Naive thymus-derived CD4-positive, alpha-beta T cell (primary cell): ENCODE measurements around the gene USP35. TPM values are rescaled to one million over a fixed set of nuclear protein-coding genes. Genes with fewer than 3 reads are reported as not detected.

Source experiments
- ATAC-seq: fragments of 150-1000 bp; cut with Tn5 transposase; 2 replicates; pipeline ENCODE4 v1.10.0; 2021; ENCODE audit warnings: mild to moderate bottlenecking, moderate library complexity
- CTCF ChIA-PET: fragments of 350-600 bp; sonication (Branson Sonifier 250); formaldehyde crosslinking; loops from one replicate; lab custom pipeline; 2021; ENCODE audit warnings: antibody characterized with exemption; lab: Charles Lee
- POLR2A ChIA-PET: fragments of 350-600 bp; sonication (Branson Sonifier 250); formaldehyde crosslinking; loops from one replicate; lab custom pipeline; 2021; ENCODE audit warnings: antibody characterized with exemption, inconsistent platforms; lab: Charles Lee
- DNase-seq, 9 donors: peaks; one replicate each; pipeline versions ENCODE4 v3.0.0 to v3.0.0-alpha.2; 2020 to 2022; ENCODE audit warnings: mixed read lengths in 1 of 9
- H3K27ac ChIP-seq: one replicate; pipeline ENCODE4 v1.7.0; 2013; ENCODE audit warnings: mild to moderate bottlenecking, low read depth, low read length, moderate library complexity
- H3K27me3 ChIP-seq, 2 donors: one replicate each; pipeline ENCODE4 v1.7.0; 2013; ENCODE audit warnings: low read length in 2 of 2, mild to moderate bottlenecking in 2 of 2, moderate library complexity in 2 of 2; ENCODE audit not compliant: control insufficient read depth in 2 of 2, insufficient read depth in 2 of 2
- H3K36me3 ChIP-seq, 3 experiments: 1 replicate in 2 of 3; 2 replicates in 1 of 3; pipeline ENCODE4 v1.7.0; 2013; ENCODE audit warnings: low read length in 3 of 3, mild to moderate bottlenecking in 3 of 3, moderate library complexity in 1 of 3; ENCODE audit not compliant: insufficient read depth in 3 of 3, control insufficient read depth in 2 of 3
- H3K4me1 ChIP-seq, 2 donors: one replicate each; pipeline ENCODE4 v1.7.0; 2013; ENCODE audit warnings: low read length in 2 of 2, mild to moderate bottlenecking in 2 of 2, moderate library complexity in 1 of 2; ENCODE audit not compliant: control insufficient read depth in 2 of 2, insufficient read depth in 2 of 2
- H3K4me3 ChIP-seq: 2 replicates; pipeline ENCODE4 v1.7.0; 2013; ENCODE audit warnings: mild to moderate bottlenecking, low read length
- H3K9me3 ChIP-seq, 3 experiments: 1 replicate in 2 of 3; 2 replicates in 1 of 3; pipeline ENCODE4 v1.7.0; 2013; ENCODE audit warnings: low read length in 3 of 3; ENCODE audit not compliant: control insufficient read depth in 2 of 3
- H3K27ac Mint-ChIP-seq, 9 donors: one replicate each; pipeline ENCODE4 v1.8.0; 2020 to 2022; ENCODE audit warnings: mixed read lengths in 9 of 9, mild to moderate bottlenecking in 8 of 9, moderate library complexity in 5 of 9, inconsistent platforms in 2 of 9
- H3K27me3 Mint-ChIP-seq, 5 donors: one replicate each; pipeline ENCODE4 v1.8.0; 2021 to 2022; ENCODE audit warnings: mixed read lengths in 5 of 5, mild to moderate bottlenecking in 1 of 5
- H3K36me3 Mint-ChIP-seq, 5 donors: one replicate each; pipeline ENCODE4 v1.8.0; 2020 to 2022; ENCODE audit warnings: mixed read lengths in 5 of 5, mild to moderate bottlenecking in 3 of 5, inconsistent platforms in 1 of 5
- H3K4me1 Mint-ChIP-seq, 7 donors: one replicate each; pipeline ENCODE4 v1.8.0; 2020 to 2022; ENCODE audit warnings: mixed read lengths in 7 of 7, mild to moderate bottlenecking in 3 of 7, inconsistent platforms in 1 of 7
- H3K4me3 Mint-ChIP-seq, 10 donors: one replicate each; pipeline ENCODE4 v1.8.0; 2020 to 2022; ENCODE audit warnings: mild to moderate bottlenecking in 10 of 10, mixed read lengths in 10 of 10, moderate library complexity in 6 of 10, inconsistent platforms in 2 of 10
- H3K9me3 Mint-ChIP-seq, 11 donors: one replicate each; pipeline ENCODE4 v1.8.0; 2020 to 2022; ENCODE audit warnings: mixed read lengths in 11 of 11, mild to moderate bottlenecking in 4 of 11, inconsistent platforms in 1 of 11, moderate library complexity in 1 of 11
- intact Hi-C, 2 donors: fragments of 100-400 bp; cut with micrococcal nuclease; formaldehyde crosslinking; loops; one replicate each; pipeline ENCODE4 v1.15.1; 2023
- polyA plus RNA-seq, 2 donors: library from polyadenylated mRNA; unstranded; fragments of 300-500 nt; fragmentation: Illumina TruSeq; gene quantifications; one replicate each; pipeline ENCODE4 v1.2.3, GENCODE V29; 2021
- total RNA-seq, 6 experiments: library from RNA in 5 of 6; stranded (reverse) in 5 of 6; gene quantifications; 1 replicate in 5 of 6; 2 replicates in 1 of 6; pipeline ENCODE4 v1.2.3 and lab custom pipeline; 2021 to 2026

USP35 gene
- total and polyA plus RNA-seq, 7 experiments from 2014 or later = 1.2 to 19.2 (median 13.2) TPM

GRCh38 chr11:78223320-78223954, 34.7 kb downstream of the USP35 start:
- H3K36me3 Mint-ChIP-seq = peaks cover 4 to 53% (median 11%) of the 10 kb centered on the region in 5 donors
- no peaks in the 10 kb centered on the region for H3K27me3 ChIP-seq
- H3K9me3 Mint-ChIP-seq = no peaks in the 10 kb centered on the region
- POLR2A ChIA-PET = no interaction called here
- H3K27me3 Mint-ChIP-seq = no peaks in the 10 kb centered on the region
- DNase-seq (no peak), ATAC-seq (no peak)
- no peaks in the 10 kb centered on the region for H3K4me1 ChIP-seq
- H3K4me3 ChIP-seq = no peak overlapping the region
- H3K27ac Mint-ChIP-seq = peak overlapping the region in 4 of 9 donors; percentile 5 to 53 (median 26)
- H3K9me3 ChIP-seq = no peaks in the 10 kb centered on the region
- intact Hi-C loops = no loop called here
- no peak overlapping the region for H3K27ac ChIP-seq
- no peaks in the 10 kb centered on the region for H3K36me3 ChIP-seq
- CTCF ChIA-PET = no interaction called here
- H3K4me1 Mint-ChIP-seq = peaks cover 0 to 52% (median 9%) of the 10 kb centered on the region in 7 donors
- no peak overlapping the region for H3K4me3 Mint-ChIP-seq

GRCh38 chr11:78224506-78224905, 35.8 kb downstream of the USP35 start:
- Histone ChIP-seq H3K4me1 (no peaks in the 10 kb centered on the region), H3K4me3 (no peak overlapping the region), H3K36me3 (no peaks in the 10 kb centered on the region), H3K9me3 (no peaks in the 10 kb centered on the region), H3K27me3 (no peaks in the 10 kb centered on the region), H3K27ac (no peak overlapping the region)
- DNase-seq (no peak), ATAC-seq (no peak)
- Mint-ChIP-seq H3K27me3 (no peaks in the 10 kb centered on the region), H3K9me3 (peaks cover 0 to 3% (median 0%) of the 10 kb centered on the region in 11 donors), H3K4me3 (no peak overlapping the region), H3K4me1 (peaks cover 0 to 62% (median 9%) of the 10 kb centered on the region in 7 donors), H3K36me3 (peaks cover 4 to 55% (median 11%) of the 10 kb centered on the region in 5 donors), H3K27ac (peak overlapping the region in 2 of 9 donors; percentile 4 to 69)
- POLR2A ChIA-PET = no interaction called here
- intact Hi-C loops = no loop called here
- CTCF ChIA-PET = interaction anchor here (0.8 kb wide), 1 partner anchor 21 kb away, joined by 3 read pairs; no protein-coding TSS in a partner anchor

GRCh38 chr11:78224906-78225420, 36.2 kb downstream of the USP35 start:
- Histone ChIP-seq H3K27me3 (no peaks in the 10 kb centered on the region), H3K27ac (no peak overlapping the region), H3K9me3 (no peaks in the 10 kb centered on the region), H3K4me1 (no peaks in the 10 kb centered on the region), H3K4me3 (no peak overlapping the region), H3K36me3 (no peaks in the 10 kb centered on the region)
- CTCF ChIA-PET = interaction anchor here (0.8 kb wide), 1 partner anchor 22 kb away, joined by 3 read pairs; no protein-coding TSS in a partner anchor
- no peak overlapping the region for H3K4me3 Mint-ChIP-seq
- no peak for DNase-seq
- POLR2A ChIA-PET = no interaction called here
- H3K36me3 Mint-ChIP-seq = peaks cover 4 to 58% (median 11%) of the 10 kb centered on the region in 5 donors
- no peaks in the 10 kb centered on the region for H3K27me3 Mint-ChIP-seq
- peaks cover 2 to 65% (median 9%) of the 10 kb centered on the region in 7 donors for H3K4me1 Mint-ChIP-seq
- ATAC-seq = no peak
- peak overlapping the region in 3 of 9 donors; percentile 4 to 69 (median 35) for H3K27ac Mint-ChIP-seq
- intact Hi-C loops = no loop called here
- peaks cover 0 to 3% (median 0%) of the 10 kb centered on the region in 11 donors for H3K9me3 Mint-ChIP-seq

GRCh38 chr11:78226684-78227680, 38.3 kb downstream of the USP35 start:
- no peak for DNase-seq
- no peaks in the 10 kb centered on the region for H3K9me3 ChIP-seq
- H3K27me3 Mint-ChIP-seq = no peaks in the 10 kb centered on the region
- H3K27ac ChIP-seq = no peak overlapping the region
- H3K36me3 Mint-ChIP-seq = peaks cover 4 to 55% (median 11%) of the 10 kb centered on the region in 5 donors
- ChIA-PET CTCF (interaction anchor here (0.5 to 2.4 kb wide), 2 partner anchors 34 to 337 kb away, joined by 3 to 9 read pairs; no protein-coding TSS in a partner anchor), POLR2A (no interaction called here)
- H3K4me3 Mint-ChIP-seq = peak overlapping the region in 1 of 10 donors; percentile 54
- peak overlapping the region in 3 of 9 donors; percentile 11 to 90 (median 47) for H3K27ac Mint-ChIP-seq
- no peaks in the 10 kb centered on the region for H3K27me3 ChIP-seq
- no peak for ATAC-seq
- intact Hi-C loops = loop anchor here in 1 of 2 donors (1.0 to 2.0 kb wide), 2 partner anchors 24 to 88 kb away; partner anchors contain the start of gene ALG8
- no peaks in the 10 kb centered on the region for H3K4me1 ChIP-seq
- H3K4me1 Mint-ChIP-seq = peaks cover 6 to 63% (median 11%) of the 10 kb centered on the region in 7 donors
- H3K9me3 Mint-ChIP-seq = peaks cover 0 to 3% (median 0%) of the 10 kb centered on the region in 11 donors
- H3K36me3 ChIP-seq = no peaks in the 10 kb centered on the region
- H3K4me3 ChIP-seq = no peak overlapping the region

GRCh38 chr11:78227921-78228320, 39.2 kb downstream of the USP35 start:
- Histone ChIP-seq H3K36me3 (no peaks in the 10 kb centered on the region), H3K9me3 (no peaks in the 10 kb centered on the region), H3K4me3 (no peak overlapping the region), H3K27ac (no peak overlapping the region), H3K4me1 (no peaks in the 10 kb centered on the region), H3K27me3 (no peaks in the 10 kb centered on the region)
- peak overlapping the region in 1 of 9 donors; percentile 90 for H3K27ac Mint-ChIP-seq
- peaks cover 0 to 3% (median 0%) of the 10 kb centered on the region in 11 donors for H3K9me3 Mint-ChIP-seq
- no peak for DNase-seq
- POLR2A ChIA-PET = no interaction called here
- CTCF ChIA-PET = interaction anchor here (1.0 to 2.4 kb wide), 2 partner anchors 25 to 337 kb away, joined by 4 to 9 read pairs; no protein-coding TSS in a partner anchor
- H3K27me3 Mint-ChIP-seq = no peaks in the 10 kb centered on the region
- no peak for ATAC-seq
- H3K4me1 Mint-ChIP-seq = peaks cover 6 to 65% (median 11%) of the 10 kb centered on the region in 7 donors
- no peak overlapping the region for H3K4me3 Mint-ChIP-seq
- H3K36me3 Mint-ChIP-seq = peaks cover 4 to 55% (median 11%) of the 10 kb centered on the region in 5 donors
- intact Hi-C loops = loop anchor here (1.0 to 2.0 kb wide), 8 partner anchors 25 to 336 kb away; partner anchors contain the start of genes ALG8 (in 1 of the 2), KCTD21 (in 1 of the 2) and USP35 (in 1 of the 2)

- Histone ChIP-seq H3K27ac (no peak overlapping the region), H3K4me3 (no peak overlapping the region), H3K9me3 (no peaks in the 10 kb centered on the region), H3K4me1 (no peaks in the 10 kb centered on the region), H3K27me3 (no peaks in the 10 kb centered on the region), H3K36me3 (no peaks in the 10 kb centered on the region)
- Mint-ChIP-seq H3K36me3 (peaks cover 4 to 55% (median 11%) of the 10 kb centered on the region in 5 donors), H3K27ac (peak overlapping the region in 2 of 9 donors; percentile 57 to 65), H3K4me3 (no peak overlapping the region), H3K4me1 (peaks cover 6 to 61% (median 9%) of the 10 kb centered on the region in 7 donors), H3K27me3 (no peaks in the 10 kb centered on the region), H3K9me3 (peaks cover 0 to 3% (median 0%) of the 10 kb centered on the region in 11 donors)
- ATAC-seq = peak; percentile 76
- ChIA-PET CTCF (interaction anchor here (1.0 to 2.4 kb wide), 2 partner anchors 25 to 336 kb away, joined by 4 to 9 read pairs; no protein-coding TSS in a partner anchor), POLR2A (no interaction called here)
- DNase-seq = peak in 2 of 9 donors; percentile 18 to 21
- intact Hi-C loops = loop anchor here (1.0 to 2.0 kb wide), 7 partner anchors 26 to 336 kb away; partner anchors contain the start of genes KCTD21 (in 1 of the 2) and USP35 (in 1 of the 2)
Measured at GRCh38 chr11:78228467-78228866, 39.7 kb downstream of the USP35 start.
